Mesenteric fat pad (tissue), 1 donor: ENCODE measurements around the gene SPATA31A7. TPM values are rescaled to one million over a fixed set of nuclear protein-coding genes. Genes with fewer than 3 reads are reported as not detected.
"Not testable (repeated sequence)": the region's sequence is repeated elsewhere in the genome, so short reads cannot be mapped to it uniquely, and the experiment has no call there.

Experiments
- DNase-seq: peaks from one replicate; pipeline ENCODE4 v3.0.0-alpha.2; 2020; ENCODE audit warnings: low spot score
- long read RNA-seq: library from polyadenylated mRNA; unstranded; transcript quantifications from one replicate; pipeline ENCODE4 v2.0.0, GENCODE V29; 2020
- total RNA-seq: library from RNA; stranded (reverse); fragmentation: NEBNext Ultra II Directional; extraction: Animal tissue kit (Norgen Biotek cat#: 25700); gene quantifications from one replicate; pipeline ENCODE4 v1.2.1, GENCODE V29; 2021
- donor health status: DM: yes; HTN: yes; CAD: no.

The SPATA31A7 gene
- total RNA-seq = not detected
- long read RNA-seq = 0 reads

DNA sequence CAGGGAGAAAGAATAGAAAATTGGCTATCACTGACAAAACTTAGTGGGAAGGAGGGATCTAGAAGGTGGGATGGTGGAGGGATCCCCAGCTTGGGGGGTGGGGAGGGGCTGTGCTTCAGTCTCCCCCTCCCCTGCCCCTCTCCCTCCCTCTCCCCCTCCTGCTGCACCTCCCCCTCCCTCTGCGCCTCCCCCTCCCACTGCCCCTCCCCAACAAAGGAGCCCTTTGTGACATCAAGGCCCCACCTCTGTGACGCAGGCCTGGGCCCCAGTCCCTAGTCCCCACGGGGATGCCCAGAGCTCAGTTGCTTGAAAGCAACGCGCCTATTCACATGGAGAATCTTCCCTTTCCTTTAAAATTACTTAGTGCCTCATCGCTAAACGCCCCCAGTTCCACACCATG lies at the start of gene SPATA31A7:
SPATA31A7 (plus strand) TSS at position 301 of the 400 bp plus-strand sequence; CDS start at position 330, 29 bp downstream.
- DNase-seq = not testable (repeated sequence)

DNA sequence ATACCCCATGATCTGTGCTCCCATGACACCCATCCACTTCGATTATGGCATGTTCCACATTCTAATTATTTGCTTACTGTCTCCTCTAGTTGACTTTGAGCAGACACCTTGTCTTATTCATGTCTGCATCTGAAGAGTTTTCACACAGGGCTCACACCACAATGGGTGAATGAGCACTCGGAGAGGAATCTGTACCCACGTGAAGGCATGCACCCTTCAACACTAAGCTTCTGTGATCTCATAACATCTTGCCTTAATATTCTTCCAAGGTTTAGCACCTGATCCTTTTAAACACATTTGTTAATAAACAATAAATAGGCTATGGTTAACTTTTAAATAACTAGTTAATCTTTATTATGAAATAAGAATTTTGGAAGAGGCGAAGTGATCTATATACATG lies 36.6 kb downstream of the SPATA31A7 start:
- not testable (repeated sequence) for DNase-seq
